Motor neuron (in vitro differentiated cells): ENCODE data around the gene MIDN. TPM values are rescaled to one million over a fixed set of nuclear protein-coding genes. Genes with fewer than 3 reads are reported as not detected.
A peak's percentile ranks its signal among the peaks of the same experiment; 100 is the strongest.

Source experiments
- ATAC-seq, 8 experiments: fragments of 200-7000 bp; cut with Tn5 transposase; replicated peaks in 6 of 8; 2 replicates each; pipeline ENCODE4 v1.8.0; 2021; ENCODE audit warnings: mild to moderate bottlenecking in 8 of 8, moderate library complexity in 8 of 8
- H3K27ac ChIP-seq, 2 donors: fragments of 250-450 bp; sonication (Bioruptor Pico); 2 replicates each; pipeline ENCODE4 v1.9.0; 2021; ENCODE audit warnings: antibody characterized with exemption in 2 of 2, mild to moderate bottlenecking in 2 of 2, moderate library complexity in 1 of 2
- H3K4me1 ChIP-seq, 2 donors: fragments of 250-450 bp; sonication (Bioruptor Pico); replicated peaks in 1 of 2; 2 replicates each; pipeline ENCODE4 v1.6.1; 2021; ENCODE audit warnings: antibody characterized with exemption in 2 of 2, mild to moderate bottlenecking in 2 of 2, moderate library complexity in 1 of 2
- H3K4me3 ChIP-seq, 5 donors: fragments of 250-450 bp; sonication (Bioruptor Pico); 2 replicates each; pipeline ENCODE4 v1.9.0; 2021; ENCODE audit warnings: antibody characterized with exemption in 5 of 5, mild to moderate bottlenecking in 5 of 5, moderate library complexity in 4 of 5
- WGBS, 10 experiments: fragments of 450-650 bp; shearing (Covaris generic); methylation state at CpG; one replicate each; pipeline ENCODE4 v1.0.0; 2022; 5-methylcytosine and 5-hydroxymethylcytosine counted together
- in situ Hi-C, 9 experiments: fragments of 400-800 bp; cut with MboI; loops; one replicate each; pipeline ENCODE4 v1.15.0; 2021; ENCODE audit warnings: low sequenced_read_pairs in 9 of 9, low pct_unique_long_range_greater_than_20kb in 2 of 9; ENCODE audit not compliant: unreplicated experiment in 9 of 9
- total RNA-seq, 8 experiments: library from RNA; unstranded; fragments of 300-600 nt; gene quantifications; 2 replicates each; pipeline versions ENCODE4 v1.2.3 to v1.2.4, GENCODE V29; 2022

Gene MIDN
- total RNA-seq, 8 experiments from 2014 or later: 15.0 to 78.9 (median 35.1) TPM

- peak in 5 of 8 experiments; percentile 1 to 5 (median 3) for ATAC-seq
- Histone ChIP-seq H3K4me1 (peaks cover 17 to 36% of the 10 kb centered on the region in 2 donors), H3K27ac (peak overlapping the region in 1 of 2 donors; percentile 1), H3K4me3 (no peak overlapping the region)
- in situ Hi-C loops: no loop called here
- 80 to 100% methylated on average over 2 of the region's 15 CpGs; no CpG with 5 or more reads in 8 of the 10 experiments for WGBS, 10 experiments
Observed at GRCh38 chr19:1231729-1232637, 16.4 kb upstream of the MIDN start.

GRCh38 chr19:1232652-1233072, 15.7 kb upstream of the MIDN start:
- Histone ChIP-seq H3K4me1 (peaks cover 17 to 36% of the 10 kb centered on the region in 2 donors), H3K27ac (peak overlapping the region in 1 of 2 donors; percentile 1), H3K4me3 (no peak overlapping the region)
- ATAC-seq: peak in 1 of 8 experiments; percentile 2
- in situ Hi-C loops: no loop called here
- 67 to 88% methylated on average over 5 to 6 of the region's 15 CpGs; no CpG with 5 or more reads in 8 of the 10 experiments for WGBS, 10 experiments

DNA sequence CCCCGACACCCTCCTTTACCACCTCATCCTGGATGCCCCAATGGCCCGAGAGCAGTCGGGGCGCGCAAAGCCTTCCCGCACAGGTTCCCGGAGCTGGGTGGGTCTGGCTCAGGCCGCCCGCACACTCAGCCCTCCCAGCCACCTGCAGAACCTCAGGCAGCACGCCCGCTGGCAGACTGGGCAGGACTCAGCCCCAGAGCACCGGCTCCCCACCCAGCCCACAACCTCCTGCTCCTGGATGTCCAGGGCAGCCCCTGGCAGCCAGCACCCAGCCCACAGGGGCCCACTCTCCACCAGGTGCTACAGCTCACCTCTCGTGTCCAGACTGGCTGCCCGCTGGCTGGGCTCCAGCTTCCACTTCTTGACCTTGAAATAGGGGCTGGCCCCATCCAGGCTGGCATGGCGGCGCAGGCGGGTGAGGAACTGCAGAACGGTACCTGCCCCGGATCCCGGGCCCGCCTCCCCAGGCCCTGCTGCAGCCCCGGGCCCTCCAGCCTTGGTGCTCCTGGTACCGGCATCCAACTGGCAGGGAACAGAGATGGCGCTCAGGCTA, 15.2 kb upstream of the MIDN start:
- Histone ChIP-seq H3K27ac (no peak overlapping the region), H3K4me1 (peaks cover 20 to 38% of the 10 kb centered on the region in 2 donors), H3K4me3 (no peak overlapping the region)
- in situ Hi-C loops: no loop called here
- no CpG with 5 or more reads among the region's 24 CpGs for WGBS, 10 experiments
- no peak for ATAC-seq

DNA sequence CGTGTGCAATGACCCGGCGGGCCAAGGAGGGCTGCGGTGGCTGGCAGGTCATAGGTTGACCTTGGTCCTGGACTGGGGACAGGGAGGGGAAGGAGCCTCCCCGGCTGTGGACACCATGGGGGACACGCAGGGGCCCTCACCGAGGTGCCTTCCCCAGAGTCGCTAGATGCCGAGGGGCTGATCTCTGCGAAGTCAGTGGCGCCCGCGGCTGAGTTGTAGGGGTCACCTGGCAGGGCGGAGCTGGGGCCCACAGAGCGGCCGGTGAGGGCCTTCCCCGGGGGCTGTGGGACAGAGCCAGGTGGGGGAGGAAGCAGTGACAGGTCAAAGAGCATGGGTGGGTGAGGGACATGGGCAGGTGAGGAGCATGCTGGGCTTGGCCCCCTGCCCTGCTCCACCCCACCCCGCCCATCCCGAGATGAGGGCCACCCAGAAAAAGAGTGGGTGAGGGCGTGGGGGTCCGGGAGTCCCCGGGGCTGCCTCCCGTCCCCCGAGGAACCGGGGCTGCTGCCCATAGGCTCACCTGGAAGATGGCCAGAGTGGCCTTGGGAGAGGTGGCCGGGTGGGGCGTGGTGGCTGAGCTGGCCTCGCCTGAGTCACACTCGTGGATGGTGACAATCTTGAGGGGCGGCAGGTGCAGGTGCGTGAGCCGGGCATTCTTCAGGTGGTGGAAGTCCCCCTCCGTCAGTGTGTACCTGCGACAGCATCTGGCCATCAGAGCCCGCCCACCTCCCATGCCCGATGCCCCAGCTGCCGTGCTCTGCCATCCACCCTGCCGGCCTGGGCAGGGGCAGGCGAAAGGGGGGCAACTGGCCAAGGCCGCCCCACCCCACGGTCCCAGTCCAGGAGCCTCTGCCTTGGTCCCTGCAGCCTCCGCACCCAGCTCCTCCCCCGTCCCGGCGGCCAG, 14.1 kb upstream of the MIDN start:
- in situ Hi-C loops: no loop called here
- 87 to 100% methylated on average over 3 to 9 of the region's 45 CpGs; no CpG with 5 or more reads in 8 of the 10 experiments for WGBS, 10 experiments

DNA sequence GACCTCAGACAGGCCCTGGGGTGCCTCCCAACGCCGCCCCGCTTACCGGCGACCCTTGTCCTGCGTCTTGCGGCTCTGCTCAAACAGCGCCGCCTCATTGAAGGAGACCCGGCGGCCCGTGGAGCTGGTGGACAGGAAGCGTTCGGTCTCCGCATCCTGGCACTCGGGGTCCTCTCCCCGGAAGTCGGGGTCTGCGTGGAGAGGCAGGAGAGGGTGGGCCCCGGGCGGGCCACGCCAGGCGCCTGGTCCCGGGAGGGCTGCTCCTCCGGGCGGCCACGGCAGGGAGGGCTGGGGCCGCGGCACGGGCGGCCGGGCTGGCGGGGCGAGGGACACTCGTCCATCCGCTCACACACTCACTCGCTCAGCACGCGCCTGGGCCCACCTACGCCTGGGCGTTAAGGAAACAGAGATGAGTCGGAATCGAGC, 13.4 kb upstream of the MIDN start:
- Histone ChIP-seq H3K4me1 (peaks cover 33 to 54% of the 10 kb centered on the region in 2 donors), H3K27ac (no peak overlapping the region), H3K4me3 (no peak overlapping the region)
- in situ Hi-C loops: no loop called here
- no peak for ATAC-seq
- 97% methylated on average over 9 of the region's 43 CpGs; no CpG with 5 or more reads in 9 of the 10 experiments for WGBS, 10 experiments

More for the DNA sequence above, 14.1 kb upstream of the MIDN start:
- Histone ChIP-seq H3K27ac (no peak overlapping the region), H3K4me1 (peaks cover 27 to 47% of the 10 kb centered on the region in 2 donors), H3K4me3 (no peak overlapping the region)
- no peak for ATAC-seq

DNA sequence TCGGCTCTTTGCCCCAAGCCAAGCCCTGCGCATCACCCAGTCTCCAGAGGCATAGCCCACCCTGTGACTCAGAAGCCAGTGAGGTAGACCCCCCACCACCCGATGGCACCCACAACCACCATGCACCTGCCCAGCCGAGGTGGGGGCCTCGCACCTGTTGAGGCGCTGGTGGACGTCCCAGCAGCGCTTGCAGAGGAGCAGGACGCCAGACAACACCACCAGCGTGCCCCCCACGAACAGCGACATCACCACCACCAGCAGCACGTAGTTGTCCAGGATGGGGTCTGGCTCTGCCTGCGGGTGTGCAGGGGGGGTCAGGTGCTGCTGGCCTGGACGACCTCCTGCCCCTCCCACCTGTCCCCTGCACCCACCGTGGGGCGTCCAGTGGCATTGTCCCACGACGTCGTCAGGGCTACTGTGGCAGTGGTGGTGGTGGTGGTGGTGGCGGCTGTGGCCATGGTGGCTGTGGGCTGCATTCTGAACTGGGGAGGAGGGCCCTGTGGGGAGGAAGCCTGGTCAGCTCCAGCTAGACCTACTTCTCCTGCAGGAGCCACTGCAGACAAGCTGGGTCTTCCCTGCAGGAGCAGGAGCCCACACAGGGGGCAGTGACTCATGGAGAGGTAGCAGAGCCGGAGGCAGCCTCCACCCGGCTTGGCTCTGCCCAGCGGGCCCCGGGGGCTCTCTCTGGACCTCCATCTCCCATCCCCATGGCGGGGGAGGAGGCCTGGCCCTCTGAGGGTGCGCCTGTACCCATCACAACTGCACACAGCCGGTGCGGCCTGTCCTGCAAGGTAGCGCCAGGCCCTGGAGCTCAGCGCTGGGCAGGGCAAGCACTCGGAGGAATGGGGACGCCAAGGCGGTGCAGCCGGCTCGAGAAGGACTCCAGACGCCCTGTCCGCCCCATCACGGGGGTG, 12.5 kb upstream of the MIDN start:
- WGBS, 10 experiments: 100% methylated on average over 3 of the region's 39 CpGs; no CpG with 5 or more reads in 9 of the 10 experiments
- Histone ChIP-seq H3K4me1 (peaks cover 33 to 49% of the 10 kb centered on the region in 2 donors), H3K4me3 (peak overlapping the region; percentile 60 to 84 (median 72)), H3K27ac (peak overlapping the region; percentile 86 to 90)
- in situ Hi-C loops: no loop called here
- ATAC-seq: peak in 5 of 8 experiments; percentile 1 to 13 (median 3)

DNA sequence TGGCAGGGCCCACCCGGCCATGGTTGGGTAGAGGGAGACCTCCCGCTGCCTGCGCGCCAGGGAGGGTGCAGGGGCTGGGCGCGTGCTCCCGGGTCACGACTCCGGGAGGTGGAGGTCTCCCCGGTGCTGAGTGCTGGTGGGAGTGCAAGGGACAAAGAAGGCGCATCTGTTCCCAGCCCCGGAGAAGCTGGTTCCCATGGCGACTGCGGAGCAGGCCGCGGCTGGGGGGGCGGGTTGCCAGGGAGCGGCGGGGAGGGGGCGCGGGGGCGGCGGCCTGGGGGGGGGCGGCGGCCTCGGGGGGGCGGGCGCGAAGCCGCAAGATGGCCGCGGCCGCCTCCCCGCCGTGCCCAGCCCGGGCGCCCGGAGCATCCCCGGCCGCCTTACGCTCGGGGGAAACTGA, 11.8 kb upstream of the MIDN start:
- H3K4me1 ChIP-seq: peaks cover 33 to 48% of the 10 kb centered on the region in 2 donors
- peak overlapping the region; percentile 60 to 84 (median 72) for H3K4me3 ChIP-seq
- peak overlapping the region; percentile 86 to 90 for H3K27ac ChIP-seq
- in situ Hi-C loops: no loop called here
- WGBS, 10 experiments: no CpG with 5 or more reads among the region's 42 CpGs
- peak in 5 of 8 experiments; percentile 15 to 29 (median 22) for ATAC-seq

- in situ Hi-C loops: no loop called here
- peak in 7 of 8 experiments; percentile 1 to 5 (median 3) for ATAC-seq
- WGBS, 10 experiments: 0% methylated on average over 1 of the region's 60 CpGs; no CpG with 5 or more reads in 9 of the 10 experiments
- Histone ChIP-seq H3K4me3 (peak overlapping the region; percentile 60 to 84 (median 72)), H3K27ac (peak overlapping the region; percentile 86 to 90), H3K4me1 (peaks cover 31 to 44% of the 10 kb centered on the region in 2 donors)
Observed at GRCh38 chr19:1237027-1237659, 11.2 kb upstream of the MIDN start.

DNA sequence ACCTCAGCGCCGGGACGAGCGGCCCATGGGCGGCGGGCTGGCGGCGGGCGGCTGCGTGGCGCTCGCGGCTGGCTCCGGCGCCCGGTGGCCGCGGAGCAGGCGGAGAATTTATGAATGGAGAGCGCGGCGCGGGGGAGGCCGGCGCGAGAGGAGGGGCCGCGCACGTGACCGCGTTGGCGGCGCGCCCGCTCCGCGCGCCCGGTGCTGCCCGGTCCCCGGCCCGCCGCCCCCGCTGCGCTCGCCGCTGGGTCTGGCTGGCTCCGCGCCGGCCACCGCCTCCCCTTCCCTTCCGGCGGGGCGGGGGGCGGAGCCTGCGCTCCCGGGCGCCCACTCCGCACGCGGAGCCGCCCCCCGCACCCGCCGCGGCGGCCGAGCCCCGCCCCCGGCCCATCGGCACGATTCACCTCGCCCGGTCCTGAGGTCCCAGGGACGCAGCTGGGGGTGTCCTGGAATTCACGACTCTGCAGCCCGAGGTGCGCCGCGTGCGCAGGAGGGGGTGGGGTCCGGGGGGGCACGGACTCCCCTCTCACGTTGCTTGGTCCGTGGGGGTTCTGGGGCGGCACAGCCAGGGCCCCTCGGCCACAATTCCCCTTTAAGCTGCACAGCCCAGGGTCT, 10.5 kb upstream of the MIDN start, which contains the start of gene CBARP:
TSS of gene CBARP (minus strand) at position 252 of the 615 bp plus-strand sequence. CDS start 1,905 bp downstream, outside the sequence.
- Histone ChIP-seq H3K4me1 (peaks cover 31 to 43% of the 10 kb centered on the region in 2 donors), H3K27ac (peak within 1 kb of the TSS; percentile 86 to 90), H3K4me3 (peak within 1 kb of the TSS; percentile 60 to 84 (median 72))
- in situ Hi-C loops: no loop called here
- no CpG with 5 or more reads among the region's 87 CpGs for WGBS, 10 experiments
- ATAC-seq: peak; percentile 2 to 42 (median 20)

DNA sequence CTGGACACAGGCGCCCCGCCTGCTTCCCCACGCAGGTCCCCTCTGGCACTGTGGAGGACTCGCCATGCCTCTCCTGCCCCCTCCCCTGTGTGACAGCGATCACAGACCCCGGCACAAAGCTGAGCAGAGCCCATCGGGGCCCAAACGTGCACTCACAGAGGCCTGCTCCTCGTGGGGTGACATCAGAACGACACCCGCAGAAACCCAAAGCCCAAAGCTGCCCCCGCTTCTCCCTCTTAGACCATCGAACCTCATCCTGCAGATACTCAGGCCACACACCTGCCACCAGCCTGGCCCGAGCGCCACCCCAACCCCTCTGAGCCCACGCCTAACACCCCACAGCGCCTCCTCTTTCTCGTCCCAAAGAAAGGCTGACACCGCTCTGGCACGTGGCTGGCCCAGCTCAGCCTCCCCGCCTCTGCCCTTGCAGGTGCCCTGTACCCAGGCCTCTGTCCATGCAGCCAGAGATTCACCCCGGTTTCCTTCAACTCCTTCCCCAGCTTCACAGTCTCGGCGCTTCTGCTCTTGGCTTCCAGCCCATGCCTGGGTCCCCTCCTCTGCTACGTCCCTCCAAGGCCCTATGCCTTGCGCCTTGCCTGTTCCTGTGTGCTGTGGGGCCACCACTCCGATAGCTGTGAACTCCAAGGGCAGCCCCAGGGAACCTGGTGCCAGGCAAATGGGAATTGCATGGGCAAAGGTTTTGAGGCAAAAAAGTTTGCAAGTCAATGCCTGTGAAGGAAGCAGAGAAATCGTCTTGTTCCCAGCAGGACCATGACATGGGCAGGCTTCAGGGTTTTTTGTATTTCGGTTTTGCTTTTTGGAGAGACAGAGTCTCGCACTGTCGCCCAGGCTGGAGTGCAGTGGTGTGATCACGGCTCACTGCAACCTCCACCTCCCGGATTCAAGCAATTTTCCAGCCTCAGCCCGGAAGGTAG, 9.7 kb upstream of the MIDN start:
- WGBS, 10 experiments: 55 to 89% (median 83%) methylated on average over 2 to 14 of the region's 34 CpGs; no CpG with 5 or more reads in 1 of the 10 experiments
- Histone ChIP-seq H3K4me1 (peaks cover 31 to 43% of the 10 kb centered on the region in 2 donors), H3K4me3 (peak overlapping the region; percentile 60 to 84 (median 72)), H3K27ac (peak overlapping the region; percentile 86 to 90)
- peak in 5 of 8 experiments; percentile 6 to 30 (median 17) for ATAC-seq
- in situ Hi-C loops: no loop called here
